ENCODE measurements around the gene AKIRIN1.
"Not testable (repeated sequence)": the region's sequence is repeated elsewhere in the genome, so short reads cannot be mapped to it uniquely, and the experiment has no call there.

Gene AKIRIN1

GRCh38 chr1:38990738-38991637 lies at the start of gene AKIRIN1:
Gene AKIRIN1, plus strand, starts transcription at chr1:38991276. Its CDS starts 105 bp downstream, at chr1:38991381.
- DNase-seq = peak; percentile 96

GRCh38 chr1:38941527-38942019 lies 49.5 kb upstream of the AKIRIN1 start, which contains the start of gene RHBDL2:
Gene RHBDL2, minus strand, starts transcription at chr1:38941830. Its CDS starts 22,618 bp downstream, at chr1:38919212.
- no peak for DNase-seq

- DNase-seq = no peak
Measured at GRCh38 chr1:38942664-38943428, 48.2 kb upstream of the AKIRIN1 start.

- no peak for DNase-seq
Measured at GRCh38 chr1:38944547-38944946, 46.5 kb upstream of the AKIRIN1 start.

- DNase-seq = no peak
Measured at GRCh38 chr1:38950553-38950952, 40.5 kb upstream of the AKIRIN1 start.

- DNase-seq = no peak
Measured at GRCh38 chr1:38953433-38953860, 37.6 kb upstream of the AKIRIN1 start.

GRCh38 chr1:38958967-38959366 lies 32.1 kb upstream of the AKIRIN1 start:
- no peak for DNase-seq

- DNase-seq = no peak
Measured at GRCh38 chr1:38962113-38962512, 29.0 kb upstream of the AKIRIN1 start.

- no peak for DNase-seq
Measured at GRCh38 chr1:38962560-38962959, 28.5 kb upstream of the AKIRIN1 start.

GRCh38 chr1:38964140-38964548 lies 26.9 kb upstream of the AKIRIN1 start:
- DNase-seq = no peak

GRCh38 chr1:38973145-38973544 lies 17.9 kb upstream of the AKIRIN1 start:
- DNase-seq = not testable (repeated sequence)

GRCh38 chr1:38973659-38974437 lies 17.2 kb upstream of the AKIRIN1 start:
- DNase-seq = no peak

- DNase-seq = peak; percentile 14
Measured at GRCh38 chr1:38977399-38978244, 13.5 kb upstream of the AKIRIN1 start.

GRCh38 chr1:38978245-38978542 lies 12.9 kb upstream of the AKIRIN1 start:
- DNase-seq = not testable (repeated sequence)

GRCh38 chr1:38979380-38979779 lies 11.7 kb upstream of the AKIRIN1 start:
- not testable (repeated sequence) for DNase-seq

GRCh38 chr1:38989979-38990378 lies 1.1 kb upstream of the AKIRIN1 start:
- no peak for DNase-seq

GRCh38 chr1:38990386-38990737 lies 714 bp upstream of the AKIRIN1 start:
- DNase-seq = no peak

- DNase-seq = peak; percentile 11
Measured at GRCh38 chr1:38991638-38992411, 749 bp downstream of the AKIRIN1 start.

GRCh38 chr1:38992412-38993111 lies 1.5 kb downstream of the AKIRIN1 start:
- DNase-seq = no peak

- no peak for DNase-seq
Measured at GRCh38 chr1:38994196-38994595, 3.1 kb downstream of the AKIRIN1 start.
